ENCODE measurements around the gene HDDC2.

DNA sequence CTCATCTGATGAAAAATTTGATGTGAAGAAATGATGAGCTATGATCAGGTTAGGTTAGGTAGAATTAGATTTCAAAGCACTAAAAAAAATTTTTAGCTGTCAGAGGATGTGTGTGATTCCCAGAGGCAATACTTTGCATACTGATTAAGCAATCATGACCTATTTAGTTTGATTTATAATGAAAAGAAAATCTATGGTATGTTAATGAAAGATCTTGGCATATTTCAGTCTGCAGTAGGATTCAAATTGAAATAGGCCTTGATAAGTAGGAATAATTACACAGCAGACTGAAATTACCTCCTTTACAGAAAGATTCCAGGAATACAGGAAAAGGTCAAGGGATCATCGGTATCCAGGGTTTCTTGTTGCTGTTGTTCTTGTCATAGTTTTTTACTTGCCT is 69.3 kb downstream of the HDDC2 start:
- TF ChIP-seq, protein P1, sequence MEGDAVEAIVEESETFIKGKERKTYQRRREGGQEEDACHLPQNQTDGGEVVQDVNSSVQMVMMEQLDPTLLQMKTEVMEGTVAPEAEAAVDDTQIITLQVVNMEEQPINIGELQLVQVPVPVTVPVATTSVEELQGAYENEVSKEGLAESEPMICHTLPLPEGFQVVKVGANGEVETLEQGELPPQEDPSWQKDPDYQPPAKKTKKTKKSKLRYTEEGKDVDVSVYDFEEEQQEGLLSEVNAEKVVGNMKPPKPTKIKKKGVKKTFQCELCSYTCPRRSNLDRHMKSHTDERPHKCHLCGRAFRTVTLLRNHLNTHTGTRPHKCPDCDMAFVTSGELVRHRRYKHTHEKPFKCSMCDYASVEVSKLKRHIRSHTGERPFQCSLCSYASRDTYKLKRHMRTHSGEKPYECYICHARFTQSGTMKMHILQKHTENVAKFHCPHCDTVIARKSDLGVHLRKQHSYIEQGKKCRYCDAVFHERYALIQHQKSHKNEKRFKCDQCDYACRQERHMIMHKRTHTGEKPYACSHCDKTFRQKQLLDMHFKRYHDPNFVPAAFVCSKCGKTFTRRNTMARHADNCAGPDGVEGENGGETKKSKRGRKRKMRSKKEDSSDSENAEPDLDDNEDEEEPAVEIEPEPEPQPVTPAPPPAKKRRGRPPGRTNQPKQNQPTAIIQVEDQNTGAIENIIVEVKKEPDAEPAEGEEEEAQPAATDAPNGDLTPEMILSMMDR (IDR thresholded peaks at IDR 0.05; ENCODE audit: insufficient read depth, low read length, poor library complexity, severe bottlenecking): no peak
- no peak for TF ChIP-seq EZH2phosphoT487 (conservative IDR thresholded peaks at IDR 0.05; ENCODE audit: low read length)

Measured in SU-DHL-6 (cell line).